ENCODE measurements around the gene SCAPER.

Gene SCAPER

GRCh38 chr15:76912430-76912829 lies 7.3 kb upstream of the SCAPER start:
- H3K27ac ChIP-seq (replicated peaks; ENCODE audit: low read length), result no peak overlapping the region

GRCh38 chr15:76905855-76906254 lies 715 bp upstream of the SCAPER start:
- no peak overlapping the region for H3K18ac ChIP-seq (ENCODE audit: low read length)
- H2AFZ ChIP-seq (ENCODE audit: low read length), result peak overlapping the region; percentile 93
- H2BK12ac ChIP-seq (ENCODE audit: low read length), result no peak overlapping the region
- no peak overlapping the region for H2BK120ac ChIP-seq (ENCODE audit: low read depth, low read length)
- peak overlapping the region in 1 of 2 donors; percentile 54 for H3K4me3 ChIP-seq (ENCODE audit: low read length in 2 of 2)
- no peak overlapping the region for H2BK5ac ChIP-seq (ENCODE audit: low read length)
- no peaks in the 10 kb centered on the region for H3K79me1 ChIP-seq (ENCODE audit: low read depth, low read length)
- no peak overlapping the region for H3K14ac ChIP-seq (ENCODE audit: low read length)
- H3K4ac ChIP-seq (ENCODE audit: low read length), result no peak overlapping the region
- peaks cover 0 to 2% of the 10 kb centered on the region in 2 donors for H3K9me3 ChIP-seq (replicated peaks in 1 of 2; ENCODE audit: control insufficient read depth in 2 of 2, insufficient read depth in 1 of 2, low read depth in 1 of 2, low read length in 2 of 2)
- no peaks in the 10 kb centered on the region for H3K36me3 ChIP-seq (replicated peaks in 1 of 2; ENCODE audit: control insufficient read depth in 2 of 2, insufficient read depth in 2 of 2, low read length in 2 of 2)
- no peak overlapping the region for H3K9ac ChIP-seq (ENCODE audit: low read depth, low read length, poor library complexity)
- peaks cover 0 to 4% (median 2%) of the 10 kb centered on the region in 3 experiments for H3K27me3 ChIP-seq (ENCODE audit: control insufficient read depth in 3 of 3, insufficient read depth in 3 of 3, low read depth in 1 of 3, low read length in 3 of 3)
- no peak for DNase-seq (ENCODE audit: low spot score)
- H3K4me1 ChIP-seq (ENCODE audit: control insufficient read depth in 2 of 2, insufficient read depth in 1 of 2, low read depth in 1 of 2, low read length in 2 of 2), result peaks cover 0 to 5% of the 10 kb centered on the region in 2 donors
- H3K4me2 ChIP-seq (ENCODE audit: insufficient read depth, low read length, poor library complexity, severe bottlenecking), result no peak overlapping the region
- WGBS, 2 donors (ENCODE audit: extremely low coverage in 2 of 2, insufficient read length in 2 of 2, insufficient replicate concordance in 1 of 2), result no CpG with 5 or more reads among the region's 9 CpGs
- no peak overlapping the region for H3K23ac ChIP-seq (ENCODE audit: low read depth, low read length, poor library complexity)
- no peak overlapping the region for H4K91ac ChIP-seq (ENCODE audit: low read depth, low read length, poor library complexity)
- H4K8ac ChIP-seq (ENCODE audit: low read depth, low read length), result no peak overlapping the region
- no peak overlapping the region for H3K27ac ChIP-seq (replicated peaks; ENCODE audit: low read length)
- no peak overlapping the region for H2BK15ac ChIP-seq (ENCODE audit: low read length)
- H2AK5ac ChIP-seq (ENCODE audit: low read depth, low read length), result no peak overlapping the region

More at GRCh38 chr15:76912430-76912829, 7.3 kb upstream of the SCAPER start:
- H3K79me1 ChIP-seq (ENCODE audit: low read depth, low read length), result no peaks in the 10 kb centered on the region
- H3K36me3 ChIP-seq (replicated peaks in 1 of 2; ENCODE audit: control insufficient read depth in 2 of 2, insufficient read depth in 2 of 2, low read length in 2 of 2), result no peaks in the 10 kb centered on the region
- H4K8ac ChIP-seq (ENCODE audit: low read depth, low read length), result no peak overlapping the region
- no peak overlapping the region for H2AK5ac ChIP-seq (ENCODE audit: low read depth, low read length)
- no peak overlapping the region for H2BK15ac ChIP-seq (ENCODE audit: low read length)
- H3K4ac ChIP-seq (ENCODE audit: low read length), result no peak overlapping the region
- no CpG with 5 or more reads among the region's 4 CpGs for WGBS, 2 donors (ENCODE audit: extremely low coverage in 2 of 2, insufficient read length in 2 of 2, insufficient replicate concordance in 1 of 2)
- DNase-seq (ENCODE audit: low spot score), result no peak
- H3K27me3 ChIP-seq (ENCODE audit: control insufficient read depth in 3 of 3, insufficient read depth in 3 of 3, low read depth in 1 of 3, low read length in 3 of 3), result peaks cover 0 to 37% (median 2%) of the 10 kb centered on the region in 3 experiments
- no peak overlapping the region for H2BK120ac ChIP-seq (ENCODE audit: low read depth, low read length)
- no peak overlapping the region for H3K14ac ChIP-seq (ENCODE audit: low read length)
- no peak overlapping the region for H2BK5ac ChIP-seq (ENCODE audit: low read length)
- no peaks in the 10 kb centered on the region for H3K9me3 ChIP-seq (replicated peaks in 1 of 2; ENCODE audit: control insufficient read depth in 2 of 2, insufficient read depth in 1 of 2, low read depth in 1 of 2, low read length in 2 of 2)
- no peak overlapping the region for H3K4me2 ChIP-seq (ENCODE audit: insufficient read depth, low read length, poor library complexity, severe bottlenecking)
- no peak overlapping the region for H2BK12ac ChIP-seq (ENCODE audit: low read length)
- no peak overlapping the region for H3K18ac ChIP-seq (ENCODE audit: low read length)
- no peak overlapping the region for H4K91ac ChIP-seq (ENCODE audit: low read depth, low read length, poor library complexity)
- H2AFZ ChIP-seq (ENCODE audit: low read length), result no peak overlapping the region
- H3K23ac ChIP-seq (ENCODE audit: low read depth, low read length, poor library complexity), result no peak overlapping the region
- no peak overlapping the region for H3K4me3 ChIP-seq (ENCODE audit: low read length in 2 of 2)
- H3K4me1 ChIP-seq (ENCODE audit: control insufficient read depth in 2 of 2, insufficient read depth in 1 of 2, low read depth in 1 of 2, low read length in 2 of 2), result no peaks in the 10 kb centered on the region
- H3K9ac ChIP-seq (ENCODE audit: low read depth, low read length, poor library complexity), result no peak overlapping the region

GRCh38 chr15:76904461-76905012 lies 603 bp downstream of the SCAPER start:
- peak overlapping the region; percentile 64 for H3K4me2 ChIP-seq (ENCODE audit: insufficient read depth, low read length, poor library complexity, severe bottlenecking)
- H2BK15ac ChIP-seq (ENCODE audit: low read length), result no peak overlapping the region
- no peak overlapping the region for H3K4ac ChIP-seq (ENCODE audit: low read length)
- H4K91ac ChIP-seq (ENCODE audit: low read depth, low read length, poor library complexity), result no peak overlapping the region
- H3K36me3 ChIP-seq (replicated peaks in 1 of 2; ENCODE audit: control insufficient read depth in 2 of 2, insufficient read depth in 2 of 2, low read length in 2 of 2), result no peaks in the 10 kb centered on the region
- H2BK12ac ChIP-seq (ENCODE audit: low read length), result no peak overlapping the region
- peak overlapping the region; percentile 68 for H3K23ac ChIP-seq (ENCODE audit: low read depth, low read length, poor library complexity)
- DNase-seq (ENCODE audit: low spot score), result peak; percentile 38
- H3K9me3 ChIP-seq (replicated peaks in 1 of 2; ENCODE audit: control insufficient read depth in 2 of 2, insufficient read depth in 1 of 2, low read depth in 1 of 2, low read length in 2 of 2), result peaks cover 0 to 2% of the 10 kb centered on the region in 2 donors
- H2AFZ ChIP-seq (ENCODE audit: low read length), result peak overlapping the region; percentile 93
- no peak overlapping the region for H3K14ac ChIP-seq (ENCODE audit: low read length)
- peak overlapping the region; percentile 94 for H3K18ac ChIP-seq (ENCODE audit: low read length)
- H3K4me1 ChIP-seq (ENCODE audit: control insufficient read depth in 2 of 2, insufficient read depth in 1 of 2, low read depth in 1 of 2, low read length in 2 of 2), result peaks cover 0 to 5% of the 10 kb centered on the region in 2 donors
- no peak overlapping the region for H4K8ac ChIP-seq (ENCODE audit: low read depth, low read length)
- H2BK5ac ChIP-seq (ENCODE audit: low read length), result peak overlapping the region; percentile 98
- WGBS, 2 donors (ENCODE audit: extremely low coverage in 2 of 2, insufficient read length in 2 of 2, insufficient replicate concordance in 1 of 2), result no CpG with 5 or more reads among the region's 29 CpGs
- no peaks in the 10 kb centered on the region for H3K79me1 ChIP-seq (ENCODE audit: low read depth, low read length)
- peak overlapping the region; percentile 53 for H2AK5ac ChIP-seq (ENCODE audit: low read depth, low read length)
- peaks cover 0 to 4% (median 2%) of the 10 kb centered on the region in 3 experiments for H3K27me3 ChIP-seq (ENCODE audit: control insufficient read depth in 3 of 3, insufficient read depth in 3 of 3, low read depth in 1 of 3, low read length in 3 of 3)
- peak overlapping the region; percentile 90 for H3K9ac ChIP-seq (ENCODE audit: low read depth, low read length, poor library complexity)
- peak overlapping the region; percentile 54 to 89 for H3K4me3 ChIP-seq (ENCODE audit: low read length in 2 of 2)
- H2BK120ac ChIP-seq (ENCODE audit: low read depth, low read length), result peak overlapping the region; percentile 12
- no peak overlapping the region for H3K27ac ChIP-seq (replicated peaks; ENCODE audit: low read length)

- no peak overlapping the region for H2AK5ac ChIP-seq (ENCODE audit: low read depth, low read length)
- no peak overlapping the region for H2BK12ac ChIP-seq (ENCODE audit: low read length)
- no peak overlapping the region for H2BK15ac ChIP-seq (ENCODE audit: low read length)
- no peak overlapping the region for H3K23ac ChIP-seq (ENCODE audit: low read depth, low read length, poor library complexity)
- no peak for DNase-seq (ENCODE audit: low spot score)
- no peak overlapping the region for H3K4ac ChIP-seq (ENCODE audit: low read length)
- H3K27ac ChIP-seq (replicated peaks; ENCODE audit: low read length), result no peak overlapping the region
- H3K36me3 ChIP-seq (replicated peaks in 1 of 2; ENCODE audit: control insufficient read depth in 2 of 2, insufficient read depth in 2 of 2, low read length in 2 of 2), result no peaks in the 10 kb centered on the region
- H3K9ac ChIP-seq (ENCODE audit: low read depth, low read length, poor library complexity), result no peak overlapping the region
- H4K91ac ChIP-seq (ENCODE audit: low read depth, low read length, poor library complexity), result no peak overlapping the region
- H3K27me3 ChIP-seq (ENCODE audit: control insufficient read depth in 3 of 3, insufficient read depth in 3 of 3, low read depth in 1 of 3, low read length in 3 of 3), result no peaks in the 10 kb centered on the region
- peaks cover 0 to 5% of the 10 kb centered on the region in 2 donors for H3K4me1 ChIP-seq (ENCODE audit: control insufficient read depth in 2 of 2, insufficient read depth in 1 of 2, low read depth in 1 of 2, low read length in 2 of 2)
- H3K4me2 ChIP-seq (ENCODE audit: insufficient read depth, low read length, poor library complexity, severe bottlenecking), result no peak overlapping the region
- H2BK120ac ChIP-seq (ENCODE audit: low read depth, low read length), result no peak overlapping the region
- H3K14ac ChIP-seq (ENCODE audit: low read length), result no peak overlapping the region
- H4K8ac ChIP-seq (ENCODE audit: low read depth, low read length), result no peak overlapping the region
- no peak overlapping the region for H2AFZ ChIP-seq (ENCODE audit: low read length)
- H2BK5ac ChIP-seq (ENCODE audit: low read length), result no peak overlapping the region
- H3K9me3 ChIP-seq (replicated peaks in 1 of 2; ENCODE audit: control insufficient read depth in 2 of 2, insufficient read depth in 1 of 2, low read depth in 1 of 2, low read length in 2 of 2), result peaks cover 4 to 10% of the 10 kb centered on the region in 2 donors
- H3K4me3 ChIP-seq (ENCODE audit: low read length in 2 of 2), result no peak overlapping the region
- peaks cover 2% of the 10 kb centered on the region for H3K79me1 ChIP-seq (ENCODE audit: low read depth, low read length)
- no peak overlapping the region for H3K18ac ChIP-seq (ENCODE audit: low read length)
These were observed 1.9 kb downstream of the SCAPER start for GRCh38 chr15:76903251-76903681.

Measured in neuronal stem cell (in vitro differentiated cells).